Skeletal muscle tissue (tissue), 4 donors: ENCODE measurements around the gene TBCD. TPM values are rescaled to one million over a fixed set of nuclear protein-coding genes. Genes with fewer than 3 reads are reported as not detected.

Experiments
- H3K27ac ChIP-seq: one replicate; pipeline ENCODE4 v1.7.0; 2013; ENCODE audit warnings: mild to moderate bottlenecking, low read depth, low read length, inconsistent platforms
- H3K27me3 ChIP-seq, 3 donors: one replicate each; pipeline ENCODE4 v1.7.0; 2013; ENCODE audit warnings: low read length in 3 of 3; ENCODE audit not compliant: control insufficient read depth in 3 of 3, insufficient read depth in 3 of 3
- H3K36me3 ChIP-seq, 3 donors: one replicate each; pipeline ENCODE4 v1.7.0; 2013; ENCODE audit warnings: low read length in 3 of 3; ENCODE audit not compliant: control insufficient read depth in 3 of 3, insufficient read depth in 3 of 3
- H3K4me1 ChIP-seq, 3 donors: one replicate each; pipeline ENCODE4 v1.7.0; 2013; ENCODE audit warnings: low read length in 3 of 3, mild to moderate bottlenecking in 3 of 3; ENCODE audit not compliant: control insufficient read depth in 3 of 3, insufficient read depth in 3 of 3
- H3K4me3 ChIP-seq, 3 donors: one replicate each; pipeline ENCODE4 v1.7.0; 2013; ENCODE audit warnings: low read length in 3 of 3
- H3K9ac ChIP-seq, 3 donors: one replicate each; pipeline ENCODE4 v1.7.0; 2013; ENCODE audit warnings: low read length in 3 of 3, mild to moderate bottlenecking in 3 of 3, moderate library complexity in 2 of 3, low read depth in 1 of 3
- H3K9me3 ChIP-seq, 3 donors: one replicate each; pipeline ENCODE4 v1.7.0; 2013; ENCODE audit warnings: low read length in 3 of 3; ENCODE audit not compliant: control insufficient read depth in 3 of 3
- total RNA-seq: library from RNA; depleted of rRNA; stranded (reverse); fragments of >200 nt; gene quantifications from one replicate; pipeline ENCODE4 v1.2.3, GENCODE V29; 2014
- donor health status: Osteomylitis.

TBCD gene
- total RNA-seq, 1 donor from 2014 or later, result 27.1 TPM

DNA sequence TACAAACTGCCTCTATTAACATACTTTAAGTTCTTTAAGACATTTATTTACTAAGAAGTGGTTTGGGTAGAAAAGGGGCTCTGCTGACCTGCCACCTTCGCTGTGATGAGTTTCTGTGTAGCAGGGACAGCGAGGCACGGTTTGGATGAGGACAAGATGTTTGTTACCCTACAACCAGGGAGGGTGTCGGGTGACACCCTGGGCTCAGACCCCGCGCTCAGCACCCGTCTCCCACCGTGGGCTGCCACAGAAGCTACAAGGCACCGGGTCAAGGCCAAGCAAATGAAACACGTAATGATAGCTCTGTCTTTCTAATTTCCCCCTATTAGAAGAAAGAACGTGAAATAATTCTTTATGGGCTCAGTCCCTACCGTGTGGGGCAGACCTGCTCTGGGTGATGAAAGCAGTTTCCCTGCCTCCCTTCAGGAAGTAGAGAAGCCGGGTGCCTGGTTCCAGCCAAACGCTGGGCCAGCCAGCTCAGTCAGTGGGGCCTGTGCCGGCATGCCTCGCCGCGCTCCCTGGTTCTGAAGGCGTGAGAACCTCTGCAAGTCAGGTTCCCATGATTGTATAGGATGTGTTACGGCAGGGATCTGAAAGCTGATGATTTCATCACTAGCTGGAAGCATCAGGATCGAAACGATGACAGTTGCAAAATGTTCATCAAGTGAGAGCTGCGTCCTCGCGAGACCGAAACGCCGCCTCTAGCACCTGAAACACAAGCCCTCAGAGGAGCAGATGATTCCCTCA is 84.1 kb downstream of the TBCD start:
- Histone ChIP-seq H3K9ac (no peak overlapping the region), H3K27ac (no peak overlapping the region), H3K4me1 (peaks cover 14 to 26% (median 18%) of the 10 kb centered on the region in 3 donors), H3K9me3 (no peaks in the 10 kb centered on the region), H3K4me3 (no peak overlapping the region), H3K36me3 (peaks cover 0 to 4% (median 2%) of the 10 kb centered on the region in 3 donors), H3K27me3 (no peaks in the 10 kb centered on the region)

DNA sequence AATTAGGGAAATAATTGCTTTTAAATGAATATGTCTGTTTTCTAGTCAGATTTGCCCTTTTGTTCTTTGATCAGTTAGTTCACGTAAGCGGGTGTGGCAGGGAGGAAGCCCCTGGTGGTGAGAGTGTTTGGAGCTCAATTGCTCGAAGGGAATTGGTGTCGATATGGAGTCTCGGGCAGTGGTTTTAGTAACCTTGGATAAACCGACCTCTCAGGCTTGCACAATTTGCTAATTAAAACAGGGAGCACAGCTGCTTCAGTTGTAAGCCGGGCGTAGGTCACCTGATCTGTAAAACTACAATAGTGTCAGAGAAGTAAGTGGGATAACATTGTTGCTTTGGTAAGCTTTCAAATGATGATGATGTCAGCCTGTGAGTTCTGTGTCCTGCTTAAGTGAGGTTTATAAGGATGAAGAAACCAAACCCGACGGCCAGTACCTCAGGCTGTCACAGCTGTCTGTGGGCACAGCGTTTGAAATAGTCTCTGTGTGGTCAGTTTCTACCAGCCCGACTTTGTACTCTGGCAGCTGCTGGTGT is 85.0 kb downstream of the TBCD start:
- Histone ChIP-seq H3K36me3 (peaks cover 0 to 4% (median 2%) of the 10 kb centered on the region in 3 donors), H3K4me3 (no peak overlapping the region), H3K9ac (peak overlapping the region in 1 of 3 donors; percentile 42), H3K27me3 (no peaks in the 10 kb centered on the region), H3K4me1 (peaks cover 14 to 26% (median 18%) of the 10 kb centered on the region in 3 donors), H3K27ac (peak overlapping the region; percentile 61), H3K9me3 (no peaks in the 10 kb centered on the region)

DNA sequence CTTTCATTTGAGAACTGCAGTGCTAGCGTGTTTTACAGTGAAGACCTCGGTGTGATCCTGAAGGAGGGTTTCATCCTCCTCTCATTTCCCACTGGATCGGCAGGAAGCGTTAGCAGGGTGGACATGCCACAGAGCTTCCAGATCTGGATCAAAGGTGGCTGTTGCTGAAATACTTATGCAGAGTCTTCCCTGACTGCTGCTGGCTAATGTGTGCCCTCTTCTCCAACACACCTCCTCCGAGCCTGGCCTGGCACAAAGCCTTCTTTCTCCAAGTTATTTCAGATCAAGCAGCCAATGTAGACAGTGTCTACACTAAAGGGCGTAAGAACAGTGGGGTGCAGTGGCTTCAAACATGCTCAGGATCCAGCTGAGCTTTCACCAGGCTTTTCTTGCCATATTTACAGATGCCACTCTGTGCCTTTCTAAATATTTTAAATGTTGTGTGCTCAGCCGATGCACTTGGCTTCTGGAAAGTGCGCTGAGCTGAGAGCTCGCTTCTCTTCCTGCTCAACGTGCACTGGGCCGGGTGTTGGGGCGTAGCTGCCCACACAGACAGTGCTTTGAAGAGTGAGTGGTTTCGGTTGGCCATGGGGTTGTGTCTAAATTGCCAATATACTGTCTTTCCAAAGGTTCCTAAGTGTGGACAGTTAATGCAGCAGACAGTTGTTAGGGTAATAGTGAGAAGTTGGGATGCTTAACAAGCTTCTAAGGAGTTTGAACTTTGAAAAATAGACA is 85.9 kb downstream of the TBCD start:
- Histone ChIP-seq H3K36me3 (peaks cover 0 to 4% (median 2%) of the 10 kb centered on the region in 3 donors), H3K27ac (peak overlapping the region; percentile 61), H3K27me3 (no peaks in the 10 kb centered on the region), H3K9me3 (no peaks in the 10 kb centered on the region), H3K4me3 (peak overlapping the region in 2 of 3 donors; percentile 41 to 45), H3K9ac (peak overlapping the region in 2 of 3 donors; percentile 19 to 69), H3K4me1 (peaks cover 14 to 26% (median 18%) of the 10 kb centered on the region in 3 donors)

DNA sequence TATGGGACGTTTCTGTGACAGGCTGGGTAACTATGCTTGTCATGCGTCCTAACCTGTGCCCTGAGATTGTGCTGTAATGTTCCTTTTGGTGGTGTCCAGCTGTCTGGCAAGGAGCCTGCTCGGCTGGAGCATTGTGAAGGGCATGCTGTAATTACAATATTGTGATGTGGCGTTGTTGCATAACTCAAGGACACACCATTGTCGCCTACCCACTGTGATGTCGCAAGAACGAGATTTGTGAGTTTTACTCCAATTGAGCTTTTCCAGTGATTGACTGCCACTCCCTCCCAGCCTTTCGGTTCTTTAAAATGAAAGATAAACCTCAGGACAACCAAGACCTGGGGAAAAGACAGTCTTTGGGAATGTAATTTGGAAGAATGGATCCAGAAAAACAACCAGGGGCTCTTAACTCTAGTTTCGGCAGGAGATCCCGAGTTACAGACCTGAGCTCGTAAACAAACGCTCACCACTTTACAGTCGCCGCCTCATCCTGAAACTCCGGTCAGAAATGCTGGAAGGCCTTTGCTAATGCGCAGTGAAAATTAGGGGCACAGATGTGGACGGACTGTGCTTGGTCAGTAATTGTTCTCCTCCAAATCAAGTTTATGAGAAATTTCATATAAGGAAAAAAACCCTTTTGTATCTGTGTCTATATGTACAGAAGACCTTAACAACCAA is 86.7 kb downstream of the TBCD start:
- Histone ChIP-seq H3K27ac (peak overlapping the region; percentile 61), H3K9me3 (no peaks in the 10 kb centered on the region), H3K36me3 (peaks cover 0 to 1% (median under 1%) of the 10 kb centered on the region in 3 donors), H3K4me3 (peak overlapping the region in 2 of 3 donors; percentile 2 to 49), H3K9ac (peak overlapping the region; percentile 19 to 69 (median 40)), H3K4me1 (peaks cover 14 to 26% (median 18%) of the 10 kb centered on the region in 3 donors), H3K27me3 (no peaks in the 10 kb centered on the region)

DNA sequence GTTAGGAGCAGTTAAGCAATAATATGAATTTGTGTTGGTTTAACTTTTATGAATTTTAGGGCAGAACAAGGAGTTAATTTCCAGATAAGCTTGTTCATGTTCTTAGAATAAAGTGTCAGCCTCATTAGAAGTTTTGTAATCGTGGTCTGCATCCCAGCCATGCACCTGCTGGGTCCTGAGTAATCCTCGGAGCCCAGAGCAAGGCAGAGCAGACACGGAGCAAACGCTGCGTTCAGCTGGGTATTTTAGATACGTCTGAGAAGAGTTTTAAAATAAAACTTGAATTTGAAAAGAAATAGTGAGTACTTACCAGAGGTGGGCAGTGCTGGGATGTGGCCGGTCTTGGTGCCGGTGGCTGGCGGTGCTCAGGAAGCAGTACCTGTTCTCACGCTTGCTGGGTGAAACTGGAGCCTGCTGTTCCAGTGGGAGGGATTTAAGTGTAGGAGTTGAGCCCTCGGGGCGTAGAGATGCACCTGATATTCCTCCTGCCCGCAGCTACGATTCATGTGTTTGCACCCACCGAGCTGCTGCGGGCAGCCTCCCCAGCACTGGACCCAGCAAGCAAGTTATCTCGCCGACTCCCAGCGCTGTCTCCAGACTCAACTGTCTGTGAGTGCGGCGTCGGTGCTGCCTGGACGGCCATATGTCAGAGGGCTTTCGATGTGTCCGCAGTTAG is 87.9 kb downstream of the TBCD start, which contains the start of gene ZNF750:
ZNF750 (minus strand) TSS at position 406 of the 676 bp plus-strand sequence. CDS start 7,568 bp downstream, outside the sequence.
- peaks cover 14 to 26% (median 18%) of the 10 kb centered on the region in 3 donors for H3K4me1 ChIP-seq
- H3K36me3 ChIP-seq, result no peaks in the 10 kb centered on the region
- H3K27me3 ChIP-seq, result no peaks in the 10 kb centered on the region
- H3K4me3 ChIP-seq, result no peak within 1 kb of the TSS
- peak within 1 kb of the TSS; percentile 61 for H3K27ac ChIP-seq
- no peak within 1 kb of the TSS for H3K9ac ChIP-seq
- no peaks in the 10 kb centered on the region for H3K9me3 ChIP-seq

DNA sequence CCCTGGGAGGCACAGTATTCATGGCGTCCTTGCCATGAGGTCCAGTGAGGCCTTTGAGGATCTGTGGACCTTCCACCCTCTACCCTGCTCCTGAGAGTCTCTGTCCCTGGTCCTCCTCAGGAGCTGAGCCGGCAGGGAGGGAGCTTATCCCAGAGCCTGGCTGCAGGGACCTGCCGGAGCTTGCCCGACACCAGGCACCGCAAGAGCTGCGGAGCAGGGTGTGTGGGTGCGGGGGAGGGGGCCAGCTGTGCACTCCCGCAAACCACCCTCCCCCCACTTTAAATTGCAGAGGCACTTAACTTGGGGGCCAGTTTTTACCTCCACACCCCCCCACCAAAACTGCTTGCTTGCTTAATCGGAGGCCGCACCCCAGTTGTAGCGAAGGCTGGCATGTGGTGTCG is 88.6 kb downstream of the TBCD start:
- H3K4me1 ChIP-seq, result peaks cover 14 to 26% (median 18%) of the 10 kb centered on the region in 3 donors
- no peak overlapping the region for H3K9ac ChIP-seq
- no peaks in the 10 kb centered on the region for H3K36me3 ChIP-seq
- H3K9me3 ChIP-seq, result no peaks in the 10 kb centered on the region
- H3K27me3 ChIP-seq, result no peaks in the 10 kb centered on the region
- H3K27ac ChIP-seq, result no peak overlapping the region
- no peak overlapping the region for H3K4me3 ChIP-seq

DNA sequence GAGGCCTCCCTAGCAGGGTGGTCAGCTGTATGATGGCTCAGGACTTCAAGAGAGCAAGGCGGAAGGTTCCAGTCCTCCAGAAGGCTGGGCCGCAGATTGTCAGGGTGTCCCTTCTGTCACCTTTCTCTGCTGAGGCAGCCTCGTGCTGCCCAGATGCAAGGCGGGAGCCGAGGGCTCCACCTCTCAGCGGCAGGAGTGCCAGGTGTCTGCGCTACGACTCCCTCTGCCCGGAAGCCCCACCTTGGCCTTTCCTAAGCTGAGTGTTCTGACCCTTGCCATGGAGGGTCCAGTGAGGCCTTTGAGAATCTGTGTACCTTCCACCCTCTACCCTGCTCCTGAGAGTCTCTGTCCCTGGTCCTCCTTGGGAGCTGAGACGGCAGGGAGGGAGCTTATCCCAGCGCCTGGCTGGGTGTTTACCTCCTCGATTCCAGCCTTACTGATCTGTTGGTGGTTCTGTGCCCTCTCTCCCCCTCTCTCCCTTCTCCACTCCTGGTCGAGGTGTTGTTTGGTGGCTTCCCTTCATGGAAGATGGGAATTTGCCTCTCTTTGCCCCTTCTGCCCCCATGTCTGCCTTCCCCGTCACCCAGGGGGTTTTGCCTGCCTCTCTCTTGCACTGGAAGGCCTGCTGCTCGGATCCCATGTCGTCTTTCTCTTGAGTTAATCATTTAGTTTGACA is 90.2 kb downstream of the TBCD start:
- Histone ChIP-seq H3K9me3 (no peaks in the 10 kb centered on the region), H3K36me3 (no peaks in the 10 kb centered on the region), H3K9ac (no peak overlapping the region), H3K4me1 (peaks cover 9 to 20% (median 16%) of the 10 kb centered on the region in 3 donors), H3K27ac (no peak overlapping the region), H3K27me3 (no peaks in the 10 kb centered on the region), H3K4me3 (no peak overlapping the region)

DNA sequence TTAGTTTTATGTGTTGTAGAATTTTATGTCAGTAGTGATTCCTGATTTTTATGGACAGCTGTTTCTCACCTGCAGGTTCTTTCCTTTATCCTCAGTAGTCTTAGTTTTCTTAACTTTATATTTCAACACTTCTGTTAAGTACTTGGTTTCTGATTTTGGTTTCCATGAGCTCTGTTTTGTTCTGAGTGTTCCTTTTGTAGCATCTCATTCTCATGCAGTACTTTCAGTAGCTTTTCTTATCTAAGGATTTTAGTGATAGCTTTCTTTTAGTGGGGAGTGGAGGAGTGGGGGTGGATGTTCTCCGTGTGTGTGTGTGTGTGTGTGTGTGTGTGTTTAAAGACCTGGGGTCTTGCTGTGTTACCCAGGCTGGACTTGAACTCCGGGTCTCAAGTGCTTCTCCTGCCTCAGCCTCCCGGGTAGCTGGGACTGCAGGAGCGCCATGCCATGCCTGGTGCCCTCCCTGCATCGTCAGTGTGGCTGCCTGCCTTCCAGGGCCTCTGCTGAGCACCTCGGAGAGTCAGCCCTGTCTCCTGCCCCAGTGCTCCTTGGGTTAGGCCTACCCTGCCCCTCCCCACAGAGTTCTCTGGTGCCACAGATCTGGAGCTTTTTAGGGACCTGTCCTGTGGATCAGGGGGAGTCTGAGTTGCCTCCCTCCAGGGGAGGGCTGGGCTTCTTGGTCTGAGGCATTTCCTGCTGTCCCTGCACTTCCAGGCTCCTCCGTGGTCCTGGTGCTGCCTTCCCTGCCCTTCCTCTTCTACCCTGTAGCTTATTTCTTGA is 92.2 kb downstream of the TBCD start:
- Histone ChIP-seq H3K27me3 (no peaks in the 10 kb centered on the region), H3K4me3 (no peak overlapping the region), H3K4me1 (peaks cover 0 to 7% (median 6%) of the 10 kb centered on the region in 3 donors), H3K9me3 (no peaks in the 10 kb centered on the region), H3K36me3 (no peaks in the 10 kb centered on the region), H3K9ac (no peak overlapping the region), H3K27ac (peak overlapping the region; percentile 30)
